Muscle of leg (tissue), 11 donors: Measurements from ENCODE around the gene LPP. TPM values are rescaled to one million over a fixed set of nuclear protein-coding genes. Genes with fewer than 3 reads are reported as not detected.

Experiments used
- DNase-seq: peaks from one replicate; pipeline ENCODE4 v3.0.0; 2013
- H3K27ac ChIP-seq: one replicate; pipeline ENCODE4 v1.5.1; 2013; ENCODE audit warnings: mild to moderate bottlenecking, low read length, control low read depth
- H3K27me3 ChIP-seq: one replicate; pipeline ENCODE4 v1.6.1; 2013; ENCODE audit warnings: low read length; ENCODE audit not compliant: control insufficient read depth, insufficient read depth
- H3K36me3 ChIP-seq: one replicate; pipeline ENCODE4 v1.6.1; 2013; ENCODE audit warnings: low read length; ENCODE audit not compliant: control insufficient read depth, insufficient read depth
- H3K4me1 ChIP-seq: one replicate; pipeline ENCODE4 v1.6.1; 2013; ENCODE audit warnings: low read length; ENCODE audit not compliant: control insufficient read depth, insufficient read depth
- H3K4me3 ChIP-seq: one replicate; pipeline ENCODE4 v1.5.1; 2013; ENCODE audit warnings: low read length, control low read depth
- H3K9me3 ChIP-seq: replicated peaks from 2 replicates; pipeline ENCODE4 v1.6.1; 2013; ENCODE audit warnings: low read depth, low read length; ENCODE audit not compliant: control insufficient read depth
- WGBS: methylation state at CpG from one replicate; pipeline ENCODE4 v1.1.5; 2013; ENCODE audit warnings: missing lambda C conversion rate; ENCODE audit not compliant: insufficient coverage; 5-methylcytosine and 5-hydroxymethylcytosine counted together
- polyA plus RNA-seq, 8 donors: library from polyadenylated mRNA; unstranded; fragments of 120-200 nt; gene quantifications; one replicate each; pipeline versions ENCODE4 v1.2.1 to v1.2.3, GENCODE V29; 2013; ENCODE audit warnings: inconsistent platforms in 1 of 8, low replicate concordance in 1 of 8; ENCODE audit not compliant: insufficient read length in 8 of 8, insufficient read depth in 1 of 8
- total RNA-seq: library from RNA; stranded (reverse); fragments of 120-200 nt; gene quantifications from one replicate; pipeline ENCODE4 v1.2.4, GENCODE V29; 2013

Gene LPP
- total and polyA plus RNA-seq, 9 donors = 8.9 to 24.3 (median 13.5) TPM

DNA sequence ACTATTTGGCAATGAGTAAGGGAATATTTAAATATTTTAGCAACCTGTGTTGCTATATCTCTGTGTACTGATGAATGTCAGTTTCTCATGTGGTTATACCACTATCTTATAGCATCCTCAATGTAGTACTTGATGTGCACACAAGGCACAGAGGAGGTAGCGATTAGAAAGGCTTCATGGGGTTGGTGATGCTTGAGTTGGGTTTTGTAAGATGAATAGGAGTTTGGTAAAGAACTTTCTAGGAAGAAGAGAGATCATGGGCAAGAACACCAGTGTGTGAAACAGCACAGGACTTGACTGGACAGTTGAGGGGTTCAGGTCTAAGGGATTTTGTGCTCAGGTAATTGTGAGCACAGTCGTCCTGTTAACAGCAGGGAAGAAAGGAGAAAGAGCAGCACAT, 38.1 kb downstream of the LPP start:
- Histone ChIP-seq H3K4me1 (peaks cover 6% of the 10 kb centered on the region), H3K9me3 (no peaks in the 10 kb centered on the region), H3K4me3 (no peak overlapping the region), H3K36me3 (peaks cover 15% of the 10 kb centered on the region), H3K27me3 (no peaks in the 10 kb centered on the region), H3K27ac (no peak overlapping the region)
- WGBS = 100% methylated on average over 1 of the region's 2 CpGs
- no peak for DNase-seq

DNA sequence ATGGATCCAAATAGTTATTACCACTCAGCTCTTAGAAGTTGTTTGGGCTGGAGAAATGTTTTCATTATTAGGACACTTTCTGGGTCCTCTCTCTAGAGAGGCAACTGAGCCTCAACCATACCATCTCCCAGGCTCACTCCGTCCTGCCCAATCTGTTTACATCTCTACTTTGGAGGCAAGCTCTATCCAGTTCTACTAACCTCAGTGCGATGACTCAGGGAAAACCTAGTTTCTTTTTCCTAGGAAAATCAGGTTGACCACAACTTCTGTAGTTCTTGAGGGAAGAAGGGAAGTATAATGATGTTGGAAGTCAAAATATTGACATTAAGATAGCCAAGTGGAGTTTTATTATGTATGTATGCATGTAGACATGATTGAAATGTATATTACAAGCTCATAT, 40.4 kb downstream of the LPP start:
- Histone ChIP-seq H3K36me3 (peaks cover 17% of the 10 kb centered on the region), H3K4me3 (no peak overlapping the region), H3K9me3 (no peaks in the 10 kb centered on the region), H3K27ac (no peak overlapping the region), H3K27me3 (no peaks in the 10 kb centered on the region), H3K4me1 (peaks cover 8% of the 10 kb centered on the region)
- no CpG with 5 or more reads among the region's 2 CpGs for WGBS
- DNase-seq = no peak

GRCh38 chr3:188196232-188196990, 42.5 kb downstream of the LPP start:
- no peaks in the 10 kb centered on the region for H3K9me3 ChIP-seq
- DNase-seq = no peak
- 83% methylated on average over 6 of the region's 6 CpGs for WGBS
- no peak overlapping the region for H3K27ac ChIP-seq
- H3K36me3 ChIP-seq = peaks cover 16% of the 10 kb centered on the region
- H3K4me1 ChIP-seq = peaks cover 2% of the 10 kb centered on the region
- no peaks in the 10 kb centered on the region for H3K27me3 ChIP-seq
- no peak overlapping the region for H3K4me3 ChIP-seq

- Histone ChIP-seq H3K27ac (no peak overlapping the region), H3K4me3 (no peak overlapping the region)
- DNase-seq = no peak
These were observed 43.5 kb downstream of the LPP start for GRCh38 chr3:188197388-188197847.

DNA sequence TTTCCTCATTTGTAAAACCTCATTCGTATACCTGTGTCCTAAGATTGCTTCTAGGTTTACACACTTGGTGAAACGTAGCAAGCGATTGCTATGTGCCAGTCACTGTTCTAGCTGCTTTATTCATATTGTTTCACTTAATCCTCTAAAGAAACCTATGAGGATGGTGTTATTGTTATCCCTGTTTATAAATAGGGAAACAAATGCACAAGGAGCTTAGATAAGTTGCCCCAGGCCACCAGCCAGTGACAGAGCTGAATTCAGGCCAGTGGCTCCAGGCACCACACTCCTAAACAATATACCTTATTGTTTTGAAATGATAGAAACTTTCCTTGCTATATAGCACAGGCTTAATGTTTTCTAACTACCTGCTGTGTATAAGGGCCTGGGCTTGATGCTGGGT, 44.0 kb downstream of the LPP start:
- Histone ChIP-seq H3K27ac (no peak overlapping the region), H3K4me1 (peaks cover 2% of the 10 kb centered on the region), H3K9me3 (no peaks in the 10 kb centered on the region), H3K27me3 (no peaks in the 10 kb centered on the region), H3K36me3 (peaks cover 6% of the 10 kb centered on the region), H3K4me3 (no peak overlapping the region)
- no CpG with 5 or more reads among the region's 3 CpGs for WGBS
- DNase-seq = no peak

More at GRCh38 chr3:188197388-188197847, 43.5 kb downstream of the LPP start:
- Histone ChIP-seq H3K36me3 (peaks cover 11% of the 10 kb centered on the region), H3K27me3 (no peaks in the 10 kb centered on the region), H3K4me1 (peaks cover 2% of the 10 kb centered on the region), H3K9me3 (no peaks in the 10 kb centered on the region)
- 63% methylated on average over 5 of the region's 8 CpGs for WGBS

DNA sequence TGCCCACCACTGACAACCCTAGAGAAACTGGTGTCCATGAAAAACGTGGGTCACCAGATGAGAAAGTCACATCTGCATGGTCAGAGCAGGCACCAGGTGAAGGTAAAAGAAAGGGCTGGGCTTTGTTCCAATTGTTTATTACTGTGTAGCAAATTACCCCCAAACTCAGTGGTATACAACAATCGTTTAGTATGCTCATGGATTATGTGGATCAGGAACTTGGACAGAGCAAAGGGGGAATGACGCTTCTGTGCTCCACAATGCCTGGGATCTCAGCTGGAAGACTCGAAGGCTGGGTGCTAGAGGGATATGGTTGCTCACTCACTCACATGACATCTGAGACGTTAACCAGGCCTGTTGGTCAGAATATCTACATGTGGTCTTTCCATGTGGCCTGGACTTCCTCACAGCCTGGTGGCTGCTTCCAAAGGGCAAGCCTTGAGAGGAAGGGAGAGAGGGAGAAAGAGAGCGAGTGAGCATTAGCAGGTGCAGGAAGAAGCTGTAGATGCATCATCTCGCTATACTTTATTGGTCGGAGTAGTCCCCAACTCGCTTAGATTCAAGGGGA, 44.9 kb downstream of the LPP start:
- Histone ChIP-seq H3K27ac (no peak overlapping the region), H3K4me1 (peaks cover 4% of the 10 kb centered on the region)

GRCh38 chr3:188199386-188199785, 45.4 kb downstream of the LPP start:
- Histone ChIP-seq H3K9me3 (no peaks in the 10 kb centered on the region), H3K27ac (no peak overlapping the region), H3K4me3 (no peak overlapping the region), H3K27me3 (no peaks in the 10 kb centered on the region), H3K36me3 (peaks cover 4% of the 10 kb centered on the region), H3K4me1 (peaks cover 8% of the 10 kb centered on the region)
- no peak for DNase-seq
- WGBS = 86% methylated on average over 4 of the region's 8 CpGs

More for the DNA sequence above, 44.9 kb downstream of the LPP start:
- WGBS = 93% methylated on average over 6 of the region's 9 CpGs
- Histone ChIP-seq H3K36me3 (peaks cover 4% of the 10 kb centered on the region), H3K27me3 (no peaks in the 10 kb centered on the region), H3K4me3 (no peak overlapping the region), H3K9me3 (no peaks in the 10 kb centered on the region)
- no peak for DNase-seq

DNA sequence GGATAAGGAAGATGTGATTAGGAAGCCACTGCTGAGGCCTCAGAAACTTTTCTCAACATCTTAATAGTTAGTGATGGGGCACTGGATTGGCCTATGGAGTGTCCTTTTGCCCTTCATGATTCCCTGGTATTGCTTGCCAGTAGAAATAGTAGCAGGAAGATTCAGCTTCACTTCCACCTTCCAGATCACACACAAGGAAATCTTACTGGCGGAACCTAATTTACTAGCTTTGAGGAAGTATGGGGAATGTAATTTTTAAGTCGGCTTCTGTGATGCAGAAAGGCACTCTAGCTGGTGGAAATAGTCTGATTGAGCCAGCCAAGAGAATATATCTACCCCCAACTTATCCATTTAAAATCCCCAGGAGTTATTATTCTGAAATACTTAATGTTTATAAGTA, 46.5 kb downstream of the LPP start:
- H3K4me3 ChIP-seq = no peak overlapping the region
- DNase-seq = no peak
- H3K9me3 ChIP-seq = no peaks in the 10 kb centered on the region
- no peaks in the 10 kb centered on the region for H3K27me3 ChIP-seq
- H3K27ac ChIP-seq = no peak overlapping the region
- peaks cover 4% of the 10 kb centered on the region for H3K36me3 ChIP-seq
- H3K4me1 ChIP-seq = peaks cover 8% of the 10 kb centered on the region
- WGBS = no CpG with 5 or more reads among the region's 2 CpGs

GRCh38 chr3:188202358-188203138, 48.6 kb downstream of the LPP start:
- DNase-seq = no peak
- Histone ChIP-seq H3K4me3 (no peak overlapping the region), H3K27ac (no peak overlapping the region), H3K36me3 (peaks cover 2% of the 10 kb centered on the region), H3K27me3 (no peaks in the 10 kb centered on the region), H3K9me3 (no peaks in the 10 kb centered on the region), H3K4me1 (peaks cover 6% of the 10 kb centered on the region)
- 94% methylated on average over 7 of the region's 10 CpGs for WGBS

GRCh38 chr3:188204526-188204925, 50.6 kb downstream of the LPP start:
- WGBS = no CpG with 5 or more reads among the region's 2 CpGs
- no peak for DNase-seq
- Histone ChIP-seq H3K4me1 (peaks cover 13% of the 10 kb centered on the region), H3K27me3 (no peaks in the 10 kb centered on the region), H3K4me3 (no peak overlapping the region), H3K27ac (no peak overlapping the region), H3K36me3 (no peaks in the 10 kb centered on the region), H3K9me3 (no peaks in the 10 kb centered on the region)
